Measurements from ENCODE around the gene NOTCH2. TPM values are rescaled to one million over a fixed set of nuclear protein-coding genes. Genes with fewer than 3 reads are reported as not detected.
"Not testable (repeated sequence)": the region's sequence is repeated elsewhere in the genome, so short reads cannot be mapped to it uniquely, and the experiment has no call there.

NOTCH2 gene
- total RNA-seq, 1 experiment from 2014 or later: 69.0 TPM

DNA sequence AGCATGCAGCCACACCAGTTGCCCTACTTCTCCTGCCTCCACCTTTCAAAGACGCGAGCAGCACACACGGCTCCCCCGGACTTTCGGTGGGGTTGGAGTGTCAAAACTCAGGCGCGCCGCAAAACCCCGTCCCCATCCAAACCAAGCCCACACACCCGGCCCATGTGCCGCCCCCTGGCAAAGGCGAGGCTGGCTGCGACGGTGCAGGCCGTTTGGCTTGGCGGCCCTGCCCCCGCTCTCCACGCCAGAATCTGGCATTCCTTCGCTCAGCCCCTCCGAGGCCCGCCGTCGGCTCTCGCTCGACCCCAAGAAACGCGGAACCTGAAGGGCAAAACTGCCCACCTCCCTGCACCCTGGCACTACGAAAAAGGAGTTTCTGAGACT lies 787 bp downstream of the NOTCH2 start:
- DNase-seq (ENCODE audit: low read depth): not testable (repeated sequence)

DNA sequence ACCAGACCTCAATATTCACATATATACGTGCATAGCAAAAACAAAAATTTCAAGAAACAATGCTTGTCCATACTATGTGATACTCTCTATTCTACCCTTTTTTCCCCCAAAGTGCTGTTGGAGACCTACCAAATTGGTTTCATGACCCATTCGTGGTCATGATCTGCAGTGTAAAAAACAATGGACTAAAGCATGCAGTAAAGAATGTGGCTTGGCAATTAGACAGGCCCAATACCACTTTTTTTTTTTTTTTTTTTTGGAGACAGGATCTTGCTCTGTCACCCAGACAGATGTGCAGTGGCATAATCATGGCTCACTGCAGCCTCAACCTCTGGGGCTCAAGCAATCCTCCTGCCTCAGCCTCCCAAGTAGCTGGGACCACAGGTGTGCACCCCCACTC lies 21.3 kb downstream of the NOTCH2 start:
- DNase-seq (ENCODE audit: low read depth): peak; percentile 53

DNA sequence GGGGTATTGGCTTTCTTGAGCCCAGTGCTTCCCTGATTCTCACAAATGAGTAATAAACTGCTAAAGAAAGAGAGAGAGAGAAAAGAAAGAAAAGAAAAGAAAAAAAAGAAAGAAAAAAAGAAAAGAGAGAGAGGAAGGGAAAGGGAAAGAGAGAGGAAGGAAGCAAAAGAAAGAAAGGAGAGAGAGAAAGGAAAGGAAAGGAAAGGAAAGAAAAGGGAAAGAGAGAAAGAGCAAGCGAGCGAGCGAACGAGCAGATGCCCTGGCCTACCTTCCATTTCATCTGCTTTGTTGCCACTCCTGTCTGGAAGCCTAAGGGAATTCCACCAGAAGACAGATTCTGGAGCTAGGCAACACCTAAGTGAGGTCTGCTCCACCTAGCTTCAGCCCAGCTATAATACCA lies 27.7 kb downstream of the NOTCH2 start:
- not testable (repeated sequence) for DNase-seq (ENCODE audit: low read depth)

DNA sequence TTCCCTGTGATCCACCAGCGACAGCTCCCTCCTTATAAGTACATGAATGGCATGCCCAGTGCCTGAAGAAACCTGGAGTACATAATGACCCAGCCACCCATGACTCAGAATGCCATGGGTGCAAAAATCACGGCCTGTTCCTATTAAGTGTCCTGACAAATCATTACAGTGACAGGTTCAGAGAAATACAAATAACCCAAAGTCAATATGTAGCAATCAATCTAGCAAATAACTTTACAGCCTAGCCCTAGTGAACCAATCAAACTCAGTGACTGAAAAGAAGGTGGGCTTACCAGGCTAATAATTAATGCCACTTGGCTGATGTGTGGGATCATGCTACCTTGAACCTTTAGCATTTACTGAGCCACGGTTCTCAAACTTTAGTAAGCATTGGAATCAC lies 37.2 kb downstream of the NOTCH2 start:
- not testable (repeated sequence) for DNase-seq (ENCODE audit: low read depth)

DNA sequence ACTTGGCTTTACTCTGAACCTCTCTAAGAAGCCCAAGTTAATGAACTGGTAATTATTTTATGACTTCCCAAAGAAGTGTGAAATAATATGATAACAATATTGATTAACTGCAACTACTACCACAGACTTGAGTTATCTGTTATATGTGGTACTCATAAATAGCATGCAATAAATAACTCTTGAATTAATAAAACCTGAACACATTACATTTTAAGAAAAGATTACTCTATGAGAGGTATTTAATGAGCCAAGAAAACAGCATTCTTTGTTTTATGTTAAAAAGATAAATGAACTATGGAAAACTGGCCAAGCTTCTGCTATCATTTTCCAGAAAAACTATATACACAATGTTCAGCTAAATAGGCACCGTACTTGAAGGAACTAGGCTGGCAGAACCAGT lies 45.7 kb downstream of the NOTCH2 start:
- not testable (repeated sequence) for DNase-seq (ENCODE audit: low read depth)

GRCh38 chr1:120014978-120015377 lies 54.5 kb downstream of the NOTCH2 start:
- not testable (repeated sequence) for DNase-seq (ENCODE audit: low read depth)

DNA sequence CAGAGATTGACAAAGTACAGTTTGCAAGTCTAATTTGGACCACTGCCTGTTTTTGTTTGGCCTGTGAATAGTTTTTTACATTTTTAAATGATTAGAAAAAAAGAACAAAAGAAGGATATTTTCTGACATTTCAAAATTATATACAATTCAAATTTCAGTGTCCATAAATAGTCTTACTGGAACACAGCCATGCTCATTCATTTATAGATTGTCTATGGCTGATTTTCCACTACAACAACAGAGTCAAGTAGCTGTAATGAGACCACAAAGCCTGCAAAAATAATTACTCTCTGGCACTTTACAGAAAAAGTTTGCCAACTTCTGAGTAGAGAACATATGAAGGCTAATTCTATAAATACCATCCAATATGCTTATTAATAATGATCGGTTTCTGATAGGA lies 61.1 kb downstream of the NOTCH2 start:
- DNase-seq (ENCODE audit: low read depth): not testable (repeated sequence)

GRCh38 chr1:120007850-120008249 lies 61.6 kb downstream of the NOTCH2 start:
- not testable (repeated sequence) for DNase-seq (ENCODE audit: low read depth)

DNA sequence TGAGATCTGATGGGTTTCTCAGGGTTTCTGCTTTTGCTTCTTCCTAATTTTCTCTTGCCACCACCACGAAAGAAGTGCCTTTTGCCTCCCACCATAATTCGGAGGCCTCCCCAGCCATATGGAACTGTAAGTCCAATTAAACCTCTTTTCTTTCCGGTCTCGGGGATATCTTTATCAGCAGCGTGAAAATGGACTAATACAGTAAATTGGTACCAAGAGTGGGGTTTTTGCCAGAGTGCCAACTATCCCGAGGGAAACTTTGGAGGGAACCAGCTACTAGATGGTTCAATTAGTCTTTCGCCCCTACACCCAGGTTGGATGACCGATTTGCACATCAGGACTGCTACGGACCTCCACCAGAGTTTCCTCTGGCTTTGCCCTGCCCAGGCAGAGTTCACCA lies 68.4 kb downstream of the NOTCH2 start:
- DNase-seq (ENCODE audit: low read depth): not testable (repeated sequence)

DNA sequence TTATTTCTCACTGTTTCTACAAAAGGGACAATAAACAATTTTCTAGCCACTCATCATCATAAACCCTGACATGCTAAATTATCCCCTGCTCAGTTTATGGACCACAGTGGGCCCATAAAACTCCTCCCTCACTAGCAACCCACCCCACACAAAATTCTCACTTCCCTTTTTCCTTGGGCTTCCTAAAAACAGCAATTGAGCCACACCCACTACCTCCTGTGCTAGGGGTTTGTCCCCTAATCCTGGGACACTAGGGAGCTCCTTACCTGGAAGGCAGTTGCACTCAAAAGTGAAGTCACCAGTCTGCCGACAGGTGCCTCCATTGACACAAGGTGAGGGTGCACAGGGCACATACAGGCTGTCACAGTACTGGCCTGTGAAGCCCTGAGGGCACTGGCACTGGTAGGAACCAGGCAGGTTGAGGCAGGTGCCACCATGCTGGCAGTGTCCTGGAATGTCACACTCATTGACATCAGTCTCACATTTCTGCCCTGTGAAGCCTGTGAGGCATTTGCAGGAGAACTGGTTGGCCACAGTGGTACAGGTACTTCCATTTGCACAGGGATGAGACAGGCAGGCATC lies 72.6 kb downstream of the NOTCH2 start:
- not testable (repeated sequence) for DNase-seq (ENCODE audit: low read depth)

GRCh38 chr1:119995975-119996374 lies 73.5 kb downstream of the NOTCH2 start:
- DNase-seq (ENCODE audit: low read depth): not testable (repeated sequence)

GRCh38 chr1:119988306-119989062 lies 81.0 kb downstream of the NOTCH2 start:
- DNase-seq (ENCODE audit: low read depth): no peak

DNA sequence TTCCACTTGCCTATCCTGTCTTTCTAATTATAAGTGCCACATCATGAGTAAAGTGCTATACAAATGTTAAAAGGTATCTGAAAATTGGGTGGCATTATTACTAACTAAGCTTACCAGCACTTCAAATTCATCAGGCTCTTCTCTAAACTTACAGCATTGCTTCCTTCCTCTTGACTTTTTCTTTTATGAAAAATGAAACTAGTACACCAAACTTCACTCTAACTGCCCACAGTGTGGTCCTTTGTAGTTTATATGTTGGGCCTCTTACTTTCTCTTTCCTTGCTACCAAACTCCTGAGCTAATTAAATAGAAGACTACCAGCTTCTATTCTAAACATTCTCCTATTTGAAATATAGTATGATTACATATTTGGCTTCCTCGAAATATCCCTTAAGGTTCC lies 81.8 kb downstream of the NOTCH2 start:
- DNase-seq (ENCODE audit: low read depth): no peak

DNA sequence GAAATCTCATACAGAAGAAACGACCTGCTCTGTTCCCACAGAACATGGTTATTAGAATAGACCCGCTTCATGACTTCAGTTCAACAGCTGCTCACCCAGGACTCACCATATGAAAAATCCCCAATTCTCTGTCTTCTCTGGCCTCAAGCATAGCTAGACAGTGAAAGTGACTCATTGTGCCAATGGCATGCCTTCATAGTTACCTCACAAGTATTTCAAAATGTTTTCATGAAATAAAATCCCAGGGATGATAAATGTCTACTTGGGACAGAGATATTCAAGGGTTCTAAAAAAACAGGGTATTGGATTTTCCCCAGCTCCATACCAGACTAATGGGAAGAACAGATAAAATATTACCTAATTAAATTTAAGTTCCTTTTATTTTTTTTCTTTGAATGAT lies 82.3 kb downstream of the NOTCH2 start:
- peak; percentile 88 for DNase-seq (ENCODE audit: low read depth)

DNA sequence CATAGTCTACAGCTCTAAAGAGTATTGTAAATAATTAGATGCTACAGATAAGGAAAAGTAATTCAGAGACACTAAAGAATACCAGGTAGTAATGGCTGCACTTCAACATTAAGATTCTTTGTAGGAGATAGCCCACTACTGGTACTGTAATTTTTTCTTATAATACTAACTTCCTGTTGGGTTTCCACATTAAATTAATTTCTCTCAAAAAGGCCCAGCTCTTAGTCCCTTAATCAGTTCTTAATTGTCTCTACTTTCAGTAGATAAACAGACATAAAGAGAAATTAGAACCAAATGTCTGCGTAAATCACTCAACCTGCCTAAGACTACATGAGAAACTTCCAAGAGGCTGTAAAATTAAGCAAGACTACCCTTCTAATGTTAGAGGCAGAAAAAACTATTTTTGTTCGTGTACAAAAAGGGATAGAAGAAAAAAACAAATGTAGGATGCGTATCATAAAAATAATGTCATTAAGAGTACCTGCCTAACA lies 83.4 kb downstream of the NOTCH2 start:
- DNase-seq (ENCODE audit: low read depth): no peak

DNA sequence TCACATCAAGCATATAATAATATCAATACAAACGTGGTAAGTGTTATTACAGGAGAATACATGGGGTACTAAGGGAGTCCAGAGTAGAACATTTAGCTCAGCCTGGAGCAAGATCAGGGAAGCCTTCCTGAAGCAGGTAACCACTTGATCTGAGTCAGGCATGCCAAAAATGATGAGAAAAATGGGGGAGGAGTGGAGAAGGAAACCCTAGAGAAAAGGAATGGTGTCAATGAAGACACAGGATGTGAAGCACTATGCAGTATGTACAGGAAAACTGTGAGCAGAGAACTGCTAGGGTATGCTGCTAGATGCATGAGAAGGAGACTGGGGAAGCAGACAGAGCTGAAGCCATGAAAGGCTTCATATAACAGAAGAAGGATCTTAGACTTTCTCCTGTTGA lies 84.7 kb downstream of the NOTCH2 start:
- DNase-seq (ENCODE audit: low read depth): no peak

DNA sequence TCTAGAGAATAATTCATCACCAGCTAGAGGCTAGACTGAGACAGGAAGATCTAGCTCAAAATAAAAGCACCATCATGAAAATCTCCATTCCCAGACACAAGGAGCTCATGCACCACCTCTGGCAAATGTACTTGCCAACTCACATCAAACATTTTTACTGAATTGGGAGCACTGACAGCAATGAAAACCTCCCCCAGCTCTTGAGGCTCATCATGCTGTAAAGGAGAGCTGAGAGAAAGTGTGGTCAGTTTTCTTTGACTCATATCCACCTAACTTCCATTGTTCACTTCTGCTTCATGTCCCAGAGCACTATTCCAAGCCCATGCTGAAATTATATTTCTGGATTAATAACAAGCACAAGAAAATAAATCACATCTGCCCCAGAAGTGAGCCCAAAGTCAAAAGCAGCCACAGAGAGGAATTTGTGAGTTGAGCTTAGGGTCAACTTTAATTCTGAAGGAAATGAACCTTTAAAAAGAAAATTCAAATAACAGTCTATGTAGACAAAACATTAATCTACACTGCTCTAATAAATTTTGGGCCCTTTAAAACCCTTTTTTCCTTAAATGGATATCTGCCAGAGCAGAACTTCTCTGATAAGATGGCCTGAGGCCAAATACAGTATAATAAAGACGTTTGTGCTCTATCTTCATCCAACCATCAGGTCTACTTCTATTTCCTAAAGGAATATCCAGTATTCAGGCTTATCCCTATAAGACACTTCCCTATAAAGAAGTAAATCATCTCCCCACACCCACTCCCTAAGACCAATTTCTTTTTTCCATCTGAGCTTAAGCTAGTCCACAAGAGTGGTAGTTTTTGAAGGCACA lies 87.3 kb downstream of the NOTCH2 start:
- peak; percentile 88 for DNase-seq (ENCODE audit: low read depth)

- no peak for DNase-seq (ENCODE audit: low read depth)
These were observed 88.0 kb downstream of the NOTCH2 start for GRCh38 chr1:119981496-119981895.

- no peak for DNase-seq (ENCODE audit: low read depth)
These were observed 91.4 kb downstream of the NOTCH2 start for GRCh38 chr1:119978018-119978505.

GRCh38 chr1:119977113-119977736 lies 92.2 kb downstream of the NOTCH2 start:
- DNase-seq (ENCODE audit: low read depth): not testable (repeated sequence)

DNA sequence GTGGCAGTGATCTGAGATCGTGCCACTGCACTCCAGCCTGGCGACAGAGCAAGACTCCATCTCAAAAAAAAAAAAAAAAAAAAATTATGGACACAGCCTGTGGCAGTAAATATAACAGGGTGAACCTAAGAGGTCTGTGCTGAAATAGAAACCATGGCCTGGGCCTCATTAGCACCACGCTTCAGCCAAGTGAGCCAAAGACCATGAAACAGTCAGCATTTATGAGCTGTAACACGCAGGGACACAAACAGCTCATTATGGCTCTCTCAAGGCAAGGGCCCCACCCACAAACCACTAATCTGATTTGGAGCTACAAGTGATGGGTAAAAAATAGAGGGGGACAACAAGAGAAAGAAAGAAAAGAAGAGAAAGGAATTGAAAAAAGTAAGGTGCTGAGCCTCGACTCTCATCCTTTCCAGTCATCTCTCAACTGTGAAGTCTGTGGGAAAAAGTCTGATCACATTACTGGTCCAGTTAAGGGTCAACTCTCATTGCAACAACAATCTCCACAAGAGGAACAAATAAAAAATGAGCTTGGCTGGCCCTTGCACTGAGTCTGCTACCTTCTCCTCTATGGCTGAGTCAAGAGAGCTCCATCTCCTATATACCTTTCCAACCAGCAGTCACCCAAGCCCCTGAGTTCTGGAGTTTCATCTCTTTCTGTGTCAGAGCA lies 93.7 kb downstream of the NOTCH2 start:
- DNase-seq (ENCODE audit: low read depth): peak; percentile 43

Data from RPMI7951 (cell line).